Keratinocyte (primary cell): ENCODE measurements around the gene PRPH2. TPM values are rescaled to one million over a fixed set of nuclear protein-coding genes. Genes with fewer than 3 reads are reported as not detected.
"Not testable (repeated sequence)": the region's sequence is repeated elsewhere in the genome, so short reads cannot be mapped to it uniquely, and the experiment has no call there.

Experiments used
- DNase-seq: peaks from one replicate; pipeline ENCODE4 v3.0.0-alpha.2; 2011; ENCODE audit warnings: low read depth, missing footprints, low spot score
- FAIRE-seq: peaks from 2 replicates; lab custom pipeline; 2011; peaks lifted over from hg19 to GRCh38; lab: Jason Lieb, UNC
- H2AFZ ChIP-seq: 2 replicates; pipeline ENCODE4 v1.6.0; 2012; ENCODE audit warnings: low read length, control low read depth, inconsistent platforms; ENCODE audit not compliant: control insufficient read depth
- H3K27ac ChIP-seq: 2 replicates; pipeline ENCODE4 v1.5.1; 2011; ENCODE audit warnings: low read length; ENCODE audit not compliant: control insufficient read depth, insufficient read depth
- H3K27me3 ChIP-seq: 3 replicates; pipeline ENCODE4 v1.6.0; 2011; ENCODE audit warnings: low read length; ENCODE audit not compliant: control insufficient read depth, insufficient read depth; ENCODE audit errors: extremely low read depth
- H3K36me3 ChIP-seq, 2 experiments: 2 replicates in 1 of 2; 3 replicates in 1 of 2; pipeline ENCODE4 v1.5.1; 2011; ENCODE audit warnings: low read length in 2 of 2, mild to moderate bottlenecking in 1 of 2; ENCODE audit not compliant: control insufficient read depth in 2 of 2, insufficient read depth in 2 of 2; ENCODE audit errors: extremely low read depth in 1 of 2
- H3K4me1 ChIP-seq: 3 replicates; pipeline ENCODE4 v1.5.1; 2011; ENCODE audit warnings: low read length; ENCODE audit not compliant: control insufficient read depth, insufficient read depth; ENCODE audit errors: extremely low read depth
- H3K4me2 ChIP-seq: 3 replicates; pipeline ENCODE4 v1.6.0; 2011; ENCODE audit warnings: low read depth, low read length; ENCODE audit not compliant: control insufficient read depth, insufficient read depth; ENCODE audit errors: extremely low read depth
- H3K4me3 ChIP-seq, 3 experiments: fragments of 200-600 bp in 1 of 3; sonication (generic) in 1 of 3; 2 replicates in 2 of 3; 3 replicates in 1 of 3; pipeline ENCODE4 v1.5.1; 2011 to 2016; ENCODE audit warnings: low read length in 3 of 3, mild to moderate bottlenecking in 3 of 3, control low read depth in 2 of 3, inconsistent platforms in 1 of 3, low read depth in 1 of 3, mixed read lengths in 1 of 3, mixed run types in 1 of 3, moderate library complexity in 1 of 3; ENCODE audit not compliant: control insufficient read depth in 2 of 3, insufficient read depth in 2 of 3; ENCODE audit errors: extremely low read depth in 1 of 3
- H3K79me2 ChIP-seq: 2 replicates; pipeline ENCODE4 v1.6.0; 2012; ENCODE audit warnings: low read length; ENCODE audit not compliant: control insufficient read depth, insufficient read depth
- H3K9ac ChIP-seq: 3 replicates; pipeline ENCODE4 v1.6.0; 2011; ENCODE audit warnings: low read length; ENCODE audit not compliant: control insufficient read depth, insufficient read depth; ENCODE audit errors: extremely low read depth
- H3K9me1 ChIP-seq: 3 replicates; pipeline ENCODE4 v1.6.0; 2011; ENCODE audit warnings: low read length; ENCODE audit not compliant: control insufficient read depth, insufficient read depth; ENCODE audit errors: extremely low read depth
- H3K9me3 ChIP-seq: 2 replicates; pipeline ENCODE4 v1.5.1; 2012; ENCODE audit warnings: low read depth, low read length; ENCODE audit not compliant: control insufficient read depth
- H4K20me1 ChIP-seq: 3 replicates; pipeline ENCODE4 v1.6.0; 2011; ENCODE audit warnings: low read length; ENCODE audit not compliant: control insufficient read depth, insufficient read depth; ENCODE audit errors: extremely low read depth
- CTCF ChIP-seq, 3 experiments: IDR thresholded peaks in 1 of 3; conservative IDR thresholded peaks in 1 of 3; optimal IDR thresholded peaks in 1 of 3; 2 replicates in 2 of 3; 3 replicates in 1 of 3; pipeline versions ENCODE3 to v1.5.1; 2011; ENCODE audit warnings: low read length in 3 of 3, mild to moderate bottlenecking in 3 of 3, moderate library complexity in 2 of 3, control low read depth in 1 of 3, inconsistent platforms in 1 of 3; ENCODE audit not compliant: insufficient read depth in 2 of 3; ENCODE audit errors: extremely low read depth in 1 of 3
- EZH2 ChIP-seq: IDR thresholded peaks from one replicate; pipeline ENCODE4 v1.6.1; 2012; ENCODE audit warnings: inconsistent platforms, mild to moderate bottlenecking, low read length, moderate library complexity
- dilution Hi-C: fragments of 300-500 bp; cut with MboI; formaldehyde crosslinking; loops from one replicate; pipeline ENCODE4 v1.7.0; 2020; ENCODE audit warnings: low sequenced_read_pairs; ENCODE audit not compliant: extremely low pct_ligation_motif_present
- polyA plus RNA-seq, 5 experiments: library from polyadenylated mRNA; depleted of rRNA in 3 of 5; stranded (reverse) in 3 of 5; stranded (forward) in 1 of 5; unstranded in 1 of 5; fragments of >200 nt; gene quantifications; 1 replicate in 1 of 5; 2 replicates in 3 of 5; 3 replicates in 1 of 5; pipeline versions ENCODE4 v1.2.1 to v1.2.3, GENCODE V29; 2011 to 2012; ENCODE audit warnings: missing spikeins in 2 of 5, low read depth in 1 of 5, low replicate concordance in 1 of 5

The PRPH2 gene
- polyA plus RNA-seq, 1 donor (not counting 4 experiments of a cell fraction or from before 2014, with no cell fraction given) = 0.01 TPM

- dilution Hi-C loops = no loop called here
- TF ChIP-seq CTCF (optimal IDR thresholded peaks at IDR 0.05 in 1 of 3, IDR thresholded peaks at IDR 0.05 in 1 of 3, conservative IDR thresholded peaks at IDR 0.05 in 1 of 3; ENCODE audit: extremely low read depth in 1 of 3, insufficient read depth in 2 of 3, low read length in 3 of 3) = no peak
- no peak for TF ChIP-seq EZH2
- Histone ChIP-seq H3K9me1 (no peaks in the 10 kb centered on the region), H3K4me3 (no peak overlapping the region), H4K20me1 (no peaks in the 10 kb centered on the region), H2AFZ (no peak overlapping the region), H3K27me3 (no peaks in the 10 kb centered on the region), H3K4me1 (no peaks in the 10 kb centered on the region), H3K79me2 (no peaks in the 10 kb centered on the region), H3K36me3 (no peaks in the 10 kb centered on the region), H3K9me3 (no peaks in the 10 kb centered on the region), H3K9ac (no peak overlapping the region), H3K27ac (no peak overlapping the region), H3K4me2 (no peak overlapping the region)
- DNase-seq (no peak), FAIRE-seq (no peak)
Observed at GRCh38 chr6:42735976-42736375, 13.6 kb upstream of the PRPH2 start.

- H3K4me1 ChIP-seq, H3K4me3 ChIP-seq, dilution Hi-C loops, H3K4me2 ChIP-seq, H3K36me3 ChIP-seq, H3K27ac ChIP-seq, DNase-seq, H3K9ac ChIP-seq, H3K27me3 ChIP-seq, H3K9me3 ChIP-seq, FAIRE-seq, H3K9me1 ChIP-seq, H3K79me2 ChIP-seq, H4K20me1 ChIP-seq, H2AFZ ChIP-seq: not testable (repeated sequence)
Observed at GRCh38 chr6:42733867-42734481, 11.6 kb upstream of the PRPH2 start.

- H2AFZ ChIP-seq = no peak overlapping the region
- no peaks in the 10 kb centered on the region for H3K27me3 ChIP-seq
- dilution Hi-C loops = no loop called here
- H4K20me1 ChIP-seq = no peaks in the 10 kb centered on the region
- no peak overlapping the region for H3K9ac ChIP-seq
- no peaks in the 10 kb centered on the region for H3K9me3 ChIP-seq
- no peak for DNase-seq
- no peaks in the 10 kb centered on the region for H3K9me1 ChIP-seq
- no peaks in the 10 kb centered on the region for H3K36me3 ChIP-seq
- FAIRE-seq = no peak
- H3K4me2 ChIP-seq = no peak overlapping the region
- no peaks in the 10 kb centered on the region for H3K79me2 ChIP-seq
- H3K27ac ChIP-seq = no peak overlapping the region
- TF ChIP-seq CTCF (optimal IDR thresholded peaks at IDR 0.05 in 1 of 3, IDR thresholded peaks at IDR 0.05 in 1 of 3, conservative IDR thresholded peaks at IDR 0.05 in 1 of 3; ENCODE audit: extremely low read depth in 1 of 3, insufficient read depth in 2 of 3, low read length in 3 of 3) (no peak), EZH2 (no peak)
- H3K4me3 ChIP-seq = no peak overlapping the region
- peaks cover 12% of the 10 kb centered on the region for H3K4me1 ChIP-seq
Observed at GRCh38 chr6:42729731-42730130, 7.3 kb upstream of the PRPH2 start.
